ENCODE measurements around the gene TLR7.

TLR7 gene

DNA sequence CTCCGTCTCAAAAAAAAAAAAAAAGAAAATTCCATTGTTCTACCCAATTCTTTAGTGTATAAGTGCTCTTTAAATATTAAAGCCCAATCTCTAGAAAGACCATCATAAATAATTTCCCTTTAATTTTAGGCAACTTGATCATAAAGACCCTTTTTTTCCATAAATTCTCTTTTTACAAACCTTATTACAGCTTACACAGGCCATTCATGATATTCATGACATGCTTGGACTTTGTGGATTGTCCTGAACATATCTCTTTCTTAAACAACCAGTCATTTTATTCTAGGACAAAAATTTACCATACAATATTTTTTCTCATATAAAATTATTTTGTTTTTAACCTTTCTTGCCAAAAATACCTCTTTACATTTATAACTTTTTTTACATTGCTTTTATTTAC, 70.1 kb downstream of the TLR7 start:
- Histone ChIP-seq H4K20me1 (ENCODE audit: insufficient read depth, low read length, poor library complexity, severe bottlenecking) (no peaks in the 10 kb centered on the region), H2AFZ (ENCODE audit: low read length) (no peak overlapping the region), H3K4me3 (ENCODE audit: low read length, poor library complexity, severe bottlenecking) (no peak overlapping the region), H3K4me1 (ENCODE audit: insufficient read depth, low read length, poor library complexity, severe bottlenecking) (no peaks in the 10 kb centered on the region), H3K9me2 (replicated peaks; ENCODE audit: low read depth, low read length) (no peaks in the 10 kb centered on the region), H3K9me3 (ENCODE audit: insufficient read depth, low read depth, low read length) (no peaks in the 10 kb centered on the region), H3F3A (ENCODE audit: low read depth) (no peaks in the 10 kb centered on the region), H3K79me2 (ENCODE audit: insufficient read depth, low read length) (no peaks in the 10 kb centered on the region), H3K27me3 (ENCODE audit: insufficient read depth, low read length, poor library complexity, severe bottlenecking) (no peaks in the 10 kb centered on the region), H3K4me2 (ENCODE audit: low read depth, low read length, poor library complexity, severe bottlenecking) (no peak overlapping the region), H3K9ac (ENCODE audit: low read depth, low read length, poor library complexity, severe bottlenecking) (no peak overlapping the region), H3K36me3 (ENCODE audit: insufficient read depth, low read length) (no peaks in the 10 kb centered on the region)
- TF ChIP-seq EZH2phosphoT487 (IDR thresholded peaks at IDR 0.05; ENCODE audit: borderline replicate concordance): no peak
- TF ChIP-seq, protein P1, sequence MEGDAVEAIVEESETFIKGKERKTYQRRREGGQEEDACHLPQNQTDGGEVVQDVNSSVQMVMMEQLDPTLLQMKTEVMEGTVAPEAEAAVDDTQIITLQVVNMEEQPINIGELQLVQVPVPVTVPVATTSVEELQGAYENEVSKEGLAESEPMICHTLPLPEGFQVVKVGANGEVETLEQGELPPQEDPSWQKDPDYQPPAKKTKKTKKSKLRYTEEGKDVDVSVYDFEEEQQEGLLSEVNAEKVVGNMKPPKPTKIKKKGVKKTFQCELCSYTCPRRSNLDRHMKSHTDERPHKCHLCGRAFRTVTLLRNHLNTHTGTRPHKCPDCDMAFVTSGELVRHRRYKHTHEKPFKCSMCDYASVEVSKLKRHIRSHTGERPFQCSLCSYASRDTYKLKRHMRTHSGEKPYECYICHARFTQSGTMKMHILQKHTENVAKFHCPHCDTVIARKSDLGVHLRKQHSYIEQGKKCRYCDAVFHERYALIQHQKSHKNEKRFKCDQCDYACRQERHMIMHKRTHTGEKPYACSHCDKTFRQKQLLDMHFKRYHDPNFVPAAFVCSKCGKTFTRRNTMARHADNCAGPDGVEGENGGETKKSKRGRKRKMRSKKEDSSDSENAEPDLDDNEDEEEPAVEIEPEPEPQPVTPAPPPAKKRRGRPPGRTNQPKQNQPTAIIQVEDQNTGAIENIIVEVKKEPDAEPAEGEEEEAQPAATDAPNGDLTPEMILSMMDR (conservative IDR thresholded peaks at IDR 0.05; ENCODE audit: low read length): no peak

All from Loucy (cell line).